GM18907 (cell line): Measurements from ENCODE around the gene KDM6A.
"Not testable (repeated sequence)": the region's sequence is repeated elsewhere in the genome, so short reads cannot be mapped to it uniquely, and the experiment has no call there.

Experiments used
- ATAC-seq: cut with Tn5 transposase; IDR thresholded peaks from one replicate; pipeline ENCODE4 v1.9.1; 2021; ENCODE audit warnings: mild to moderate bottlenecking, moderate library complexity; ENCODE audit not compliant: unreplicated experiment

Gene KDM6A

GRCh38 chrX:44872821-44873414 is at the start of gene KDM6A:
Gene KDM6A, plus strand, starts transcription at chrX:44873188. Its CDS starts 364 bp downstream, at chrX:44873552.
- ATAC-seq, result peak; percentile 89

DNA sequence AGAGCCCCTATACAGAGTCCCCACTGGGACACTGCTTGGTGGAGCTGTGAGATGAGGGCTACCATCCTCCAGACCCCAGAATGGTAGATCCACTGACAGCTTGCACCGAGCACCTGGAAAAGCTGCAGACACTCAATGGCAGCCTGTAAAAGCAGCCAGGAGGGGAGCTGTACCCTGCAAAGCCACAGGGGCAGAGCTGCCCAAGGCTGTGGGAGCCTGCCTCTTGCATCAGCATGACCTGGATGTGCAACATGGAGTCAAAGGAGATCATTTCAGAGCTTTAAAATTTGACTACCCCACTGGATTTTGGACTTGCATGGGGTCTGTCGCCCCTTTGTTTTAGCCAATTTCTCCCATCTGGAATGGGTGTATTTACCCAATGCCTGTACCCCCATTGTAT is 49.8 kb upstream of the KDM6A start:
- ATAC-seq, result not testable (repeated sequence)

DNA sequence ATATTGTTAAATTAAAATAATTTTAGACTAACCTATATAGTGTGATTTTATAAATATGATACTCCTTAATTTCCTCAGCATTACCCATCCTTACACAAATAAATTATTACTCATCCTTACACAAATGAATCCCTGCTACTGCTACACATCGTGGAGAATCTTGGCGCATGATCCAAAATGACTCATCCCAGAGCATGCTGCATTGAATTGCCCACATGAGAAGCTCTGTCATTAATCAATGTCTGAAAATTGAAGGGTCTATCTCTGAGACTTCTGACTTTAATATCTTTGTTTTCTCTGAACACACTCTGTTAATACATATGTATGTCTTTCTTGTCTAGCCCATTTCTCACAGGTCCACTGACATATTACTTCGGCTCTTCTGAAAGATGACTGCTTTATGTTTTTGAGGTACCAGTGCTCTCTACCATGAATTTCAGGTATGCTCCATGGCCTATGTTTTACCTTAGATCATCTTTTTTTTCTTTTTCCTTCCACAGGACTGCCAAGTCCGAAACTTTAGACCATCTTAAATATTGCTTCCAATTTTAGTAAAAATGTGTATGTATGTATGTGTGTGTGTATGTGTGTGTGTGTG is 44.9 kb upstream of the KDM6A start:
- no peak for ATAC-seq

DNA sequence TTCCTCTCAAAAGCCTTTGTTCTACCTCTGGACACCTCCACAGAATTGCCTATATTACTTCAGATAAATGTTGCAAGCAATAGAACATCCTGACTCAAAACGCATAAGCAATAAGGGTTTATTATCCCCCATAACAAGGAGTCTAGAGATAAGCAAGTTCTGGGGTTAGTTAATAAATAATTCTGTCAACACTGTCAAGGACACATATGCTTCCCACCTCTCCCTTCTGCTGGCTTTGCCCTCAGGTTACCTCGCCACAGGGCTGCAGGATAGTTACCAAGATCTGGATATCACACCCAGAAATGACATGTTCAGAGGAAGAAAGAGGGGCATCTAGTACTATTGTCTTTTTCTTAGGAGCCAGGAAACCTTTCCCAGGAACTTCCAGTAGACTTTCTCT is 43.2 kb upstream of the KDM6A start:
- no peak for ATAC-seq

GRCh38 chrX:44842550-44843317 is 30.3 kb upstream of the KDM6A start:
- ATAC-seq, result no peak

DNA sequence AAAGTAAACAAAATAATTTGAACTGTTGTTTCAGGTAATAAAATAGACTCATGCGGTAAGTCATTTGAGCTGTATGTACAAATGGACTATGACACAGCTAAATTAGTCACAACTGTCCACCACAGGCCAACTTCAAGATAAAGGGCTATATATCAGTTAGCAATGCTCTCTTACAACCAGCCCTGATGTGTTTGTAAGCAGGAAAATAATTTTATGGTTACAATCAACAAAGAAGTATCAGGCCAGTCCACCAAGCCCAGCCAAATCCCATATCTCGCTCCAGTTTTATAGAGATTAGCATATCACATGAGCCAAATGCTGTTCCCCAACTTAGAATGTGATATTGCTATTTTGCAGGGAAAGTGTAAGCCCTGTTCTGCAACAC is 29.7 kb upstream of the KDM6A start:
- ATAC-seq, result no peak

DNA sequence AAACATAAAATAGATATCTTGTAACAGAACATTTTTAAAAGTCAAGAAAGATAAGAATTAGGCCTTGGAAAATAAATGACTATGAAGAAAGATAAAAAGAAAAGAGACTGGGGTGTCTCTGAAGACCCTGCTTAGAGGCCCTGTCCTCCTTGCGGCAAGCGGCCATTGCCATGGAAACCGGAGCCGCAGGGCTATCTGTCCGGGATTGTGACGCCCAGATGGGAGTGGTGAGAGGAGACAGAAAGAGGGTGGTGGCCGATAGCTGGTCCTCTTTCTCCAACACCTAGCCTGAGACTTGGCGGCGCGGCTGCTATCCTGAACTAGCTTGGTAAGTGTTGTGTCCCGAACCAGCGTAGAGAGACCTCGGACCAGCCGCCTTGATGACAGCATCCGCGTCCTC is 29.2 kb upstream of the KDM6A start, which contains the start of gene DUSP21:
Gene DUSP21 (plus strand): TSS at position 269 of the 400 bp plus-strand sequence. CDS start 112 bp downstream, at position 381.
- no peak for ATAC-seq

DNA sequence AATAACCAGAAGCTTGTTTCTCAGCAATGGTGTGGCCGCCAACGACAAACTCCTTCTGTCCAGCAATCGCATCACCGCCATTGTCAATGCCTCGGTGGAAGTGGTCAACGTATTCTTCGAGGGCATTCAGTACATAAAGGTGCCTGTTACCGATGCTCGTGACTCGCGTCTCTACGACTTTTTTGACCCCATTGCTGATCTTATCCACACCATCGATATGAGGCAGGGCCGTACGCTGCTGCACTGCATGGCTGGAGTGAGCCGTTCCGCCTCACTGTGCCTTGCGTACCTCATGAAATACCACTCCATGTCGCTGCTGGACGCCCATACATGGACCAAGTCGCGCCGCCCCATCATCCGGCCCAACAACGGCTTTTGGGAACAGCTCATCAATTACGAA is 28.8 kb upstream of the KDM6A start:
- ATAC-seq, result no peak

- ATAC-seq, result not testable (repeated sequence)
Measured at GRCh38 chrX:44850891-44851290, 22.1 kb upstream of the KDM6A start.

GRCh38 chrX:44871114-44871645 is 1.8 kb upstream of the KDM6A start:
- no peak for ATAC-seq

- ATAC-seq, result peak; percentile 36
Measured at GRCh38 chrX:44871931-44872820, 812 bp upstream of the KDM6A start.

- peak; percentile 19 for ATAC-seq
Measured at GRCh38 chrX:44873415-44874276, 658 bp downstream of the KDM6A start.

DNA sequence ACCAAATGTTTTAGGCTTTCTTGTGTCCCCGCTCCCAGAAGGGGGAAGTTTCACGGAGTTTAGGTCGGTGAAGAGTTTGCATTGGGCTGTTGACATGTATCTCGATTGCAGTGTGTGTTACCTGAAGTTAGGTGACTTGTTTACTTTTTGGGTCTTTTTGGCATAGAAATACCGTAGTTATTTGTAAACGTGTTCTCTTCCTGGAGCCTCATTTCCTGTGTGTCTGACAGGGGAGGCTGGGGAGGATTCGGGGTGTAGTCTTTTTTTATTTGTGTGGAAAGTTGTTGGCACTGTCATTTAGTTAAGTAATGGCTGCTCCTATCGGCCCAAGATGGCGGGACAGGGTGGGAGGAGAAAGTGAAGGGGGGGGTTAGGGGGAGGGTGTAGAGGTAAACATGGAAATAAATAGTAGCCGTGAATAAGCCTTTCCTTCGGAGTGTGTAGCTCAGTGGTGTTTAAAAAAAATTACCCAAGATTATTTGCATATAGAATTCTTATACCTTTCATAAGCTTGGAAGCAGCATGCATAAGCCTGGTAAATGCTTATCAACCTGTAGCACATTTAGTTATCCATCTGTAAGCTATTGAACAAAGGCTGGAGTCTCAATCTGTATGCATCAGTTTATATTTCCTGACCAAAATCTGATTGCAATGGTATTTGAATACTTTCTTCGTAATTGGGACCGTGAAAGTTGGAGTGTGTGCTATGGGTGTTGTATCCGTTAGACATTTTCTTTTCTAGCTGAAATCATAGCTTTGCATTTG is 1.6 kb downstream of the KDM6A start:
- ATAC-seq, result no peak

GRCh38 chrX:44875185-44875489 is 2.1 kb downstream of the KDM6A start:
- ATAC-seq, result no peak

DNA sequence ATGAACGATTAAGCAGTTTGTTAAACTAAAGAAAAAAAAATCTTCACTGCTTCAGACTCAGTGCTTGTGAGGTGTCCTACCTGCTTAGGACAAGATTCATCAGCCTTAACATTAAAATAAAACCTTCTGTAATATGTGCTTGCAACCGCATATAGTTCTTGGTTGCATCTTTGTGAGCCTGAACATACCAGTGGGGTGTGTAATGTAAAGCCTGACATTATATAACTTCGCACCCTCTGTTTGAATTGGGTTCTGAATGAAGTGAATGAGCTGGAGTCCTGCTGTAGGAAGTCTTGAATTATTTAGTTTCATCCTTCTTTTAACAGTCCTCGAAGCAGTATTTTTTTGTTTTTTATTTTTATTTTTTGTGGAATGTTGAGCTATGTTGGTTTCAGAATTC is 3.1 kb downstream of the KDM6A start:
- no peak for ATAC-seq

DNA sequence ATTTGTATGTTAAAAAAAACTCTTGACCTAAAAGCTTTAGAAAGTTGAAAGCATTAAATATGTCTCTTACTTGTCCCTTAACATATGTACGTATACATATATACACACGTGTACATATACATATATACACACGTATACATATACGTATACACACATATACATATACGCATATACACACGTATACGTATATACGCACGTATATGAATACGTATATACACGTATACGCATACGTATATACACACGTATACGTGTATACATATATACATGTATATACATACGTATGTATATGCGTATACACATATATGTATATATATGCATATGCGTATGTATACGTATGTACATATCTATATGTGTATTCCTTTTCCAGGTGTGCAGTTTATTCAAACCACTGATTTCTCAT is 3.8 kb downstream of the KDM6A start:
- no peak for ATAC-seq

DNA sequence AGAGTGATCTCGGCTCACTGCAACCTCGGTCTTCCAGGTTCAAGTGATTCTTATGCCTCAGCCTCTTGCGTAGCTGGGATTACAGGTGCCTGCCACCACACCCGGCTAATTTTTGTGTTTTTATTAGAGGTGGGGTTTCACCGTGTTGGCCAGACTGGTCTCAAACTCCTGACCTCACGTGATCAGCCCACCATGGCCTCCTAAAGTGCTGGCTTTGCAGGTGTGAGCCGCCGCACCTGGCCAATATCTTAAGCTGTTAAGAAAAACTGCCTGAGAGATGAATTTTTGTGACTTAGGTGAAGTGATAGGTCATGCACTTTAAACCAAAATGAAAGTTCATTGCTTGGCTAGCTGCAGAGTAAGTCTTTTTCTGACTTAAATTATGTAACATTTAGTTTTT is 5.8 kb downstream of the KDM6A start:
- no peak for ATAC-seq

- ATAC-seq, result no peak
Measured at GRCh38 chrX:44881549-44881948, 8.6 kb downstream of the KDM6A start.

- no peak for ATAC-seq
Measured at GRCh38 chrX:44882635-44883034, 9.6 kb downstream of the KDM6A start.
